ENCODE results near the gene GALNT16.
"Not testable (repeated sequence)": the region's sequence is repeated elsewhere in the genome, so short reads cannot be mapped to it uniquely, and the experiment has no call there.

Gene GALNT16

DNA sequence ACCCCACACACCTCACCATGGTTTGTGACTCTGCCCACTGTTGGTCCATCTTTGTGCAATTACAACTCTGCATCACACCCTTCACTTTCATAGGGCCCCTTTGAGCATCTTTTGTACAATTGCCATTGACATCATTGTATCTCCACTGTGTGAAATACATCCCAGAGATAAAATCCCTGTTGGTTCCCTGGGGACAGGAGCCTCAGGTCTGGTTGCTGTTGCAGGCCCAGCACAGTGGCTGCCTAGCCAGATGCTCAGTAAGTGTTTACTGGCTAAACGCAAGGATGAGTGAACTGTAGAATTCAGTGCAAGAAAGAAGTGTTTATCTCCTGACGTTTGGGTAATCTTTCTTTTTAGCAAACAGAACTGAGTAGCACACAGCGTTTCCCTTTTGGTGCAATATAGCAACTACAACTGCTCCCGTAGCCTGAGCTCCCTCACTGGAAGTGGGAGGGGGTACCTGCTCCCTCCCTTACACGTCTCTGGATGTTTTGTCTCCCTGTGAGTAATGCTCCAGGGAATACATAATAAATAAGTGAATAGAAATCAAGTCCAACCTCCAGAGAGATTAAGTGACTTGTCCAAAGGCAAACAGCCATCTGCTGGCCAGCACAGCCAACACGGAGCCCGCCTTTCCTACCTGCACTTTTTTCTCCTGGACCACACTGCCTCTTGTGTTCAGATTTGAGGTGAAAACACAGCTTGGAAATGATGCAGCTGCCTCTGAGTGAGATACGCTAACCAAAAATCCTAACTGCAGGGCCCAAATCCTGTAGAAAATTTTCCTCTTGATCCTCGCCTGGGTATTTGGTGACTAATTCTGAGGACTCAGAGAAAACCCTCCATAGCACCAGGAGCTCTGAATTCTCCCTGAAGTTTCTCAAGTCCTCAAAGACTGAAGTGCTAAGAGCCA, 27.4 kb downstream of the GALNT16 start:
- no peak for ATAC-seq

DNA sequence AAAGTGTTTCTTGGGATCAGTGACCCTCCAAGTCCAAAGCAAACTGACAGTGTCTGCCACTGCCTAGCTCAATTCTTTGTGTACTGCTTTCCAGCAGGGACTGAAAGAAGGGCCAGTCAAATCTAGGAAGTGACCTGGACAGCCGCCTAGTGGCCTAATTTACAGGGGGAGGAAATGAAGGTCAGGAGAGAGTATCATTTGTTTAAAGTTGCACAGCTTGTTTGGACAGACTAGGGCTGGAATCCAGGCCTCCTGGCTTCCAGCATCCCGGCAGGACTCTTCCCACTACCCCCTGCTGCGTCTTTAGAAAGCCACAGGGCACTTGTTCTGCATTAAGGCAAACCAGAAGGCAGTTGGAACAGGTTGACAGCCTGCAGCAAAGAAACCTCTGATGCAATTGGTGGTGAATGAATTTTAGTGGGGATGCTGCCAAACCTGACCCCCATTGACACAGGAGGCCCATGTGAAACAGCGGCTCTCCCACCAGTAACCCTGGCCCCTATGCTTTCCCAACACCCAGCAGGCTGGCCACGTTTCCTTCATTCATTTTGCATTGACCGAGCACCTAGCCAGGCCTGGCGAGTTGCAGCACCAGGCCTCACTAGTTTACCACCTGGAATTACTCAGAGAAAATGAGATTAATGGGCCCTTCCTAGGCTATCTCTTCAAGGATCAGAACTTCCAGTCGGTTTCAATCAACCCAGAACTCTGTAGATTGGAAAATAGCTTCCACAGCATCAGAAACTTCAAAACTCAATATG, 28.2 kb downstream of the GALNT16 start:
- ATAC-seq = no peak

DNA sequence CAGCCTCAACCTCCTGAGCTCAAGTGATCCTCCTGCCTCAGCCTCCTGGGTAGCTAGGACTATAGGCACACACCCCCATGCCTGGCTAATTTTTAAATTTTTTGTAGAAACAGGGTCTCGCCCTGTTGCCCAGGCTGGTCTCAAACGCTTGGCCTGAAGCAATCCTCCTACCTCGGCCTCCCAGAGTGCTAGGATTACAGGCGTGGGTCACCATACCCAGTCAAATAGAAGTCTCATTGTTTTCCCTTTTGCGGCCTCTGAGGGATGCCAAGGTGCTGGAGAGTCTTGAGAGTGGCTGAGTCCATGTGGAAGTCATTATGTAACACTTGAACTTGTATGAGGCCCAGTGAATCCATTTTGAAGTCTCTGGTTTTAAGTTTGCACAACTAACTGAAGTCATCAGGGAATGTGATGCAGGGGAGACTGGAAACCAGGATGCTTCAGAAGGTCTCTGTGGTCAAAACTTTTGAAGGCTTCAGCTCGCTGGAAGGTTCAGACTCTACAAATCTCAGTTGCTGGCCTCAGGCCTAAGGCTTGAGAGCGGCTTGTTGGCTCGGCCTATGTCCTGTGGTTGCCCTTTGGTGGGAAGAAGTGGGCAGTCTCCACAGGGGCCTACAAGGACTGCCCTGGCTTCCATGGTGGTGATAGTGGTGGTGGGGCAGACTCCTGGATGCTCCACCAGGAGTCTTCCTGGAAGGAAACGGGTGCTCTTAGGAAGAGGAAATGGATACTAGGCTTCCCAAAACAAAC, 29.2 kb downstream of the GALNT16 start:
- no peak for ATAC-seq

DNA sequence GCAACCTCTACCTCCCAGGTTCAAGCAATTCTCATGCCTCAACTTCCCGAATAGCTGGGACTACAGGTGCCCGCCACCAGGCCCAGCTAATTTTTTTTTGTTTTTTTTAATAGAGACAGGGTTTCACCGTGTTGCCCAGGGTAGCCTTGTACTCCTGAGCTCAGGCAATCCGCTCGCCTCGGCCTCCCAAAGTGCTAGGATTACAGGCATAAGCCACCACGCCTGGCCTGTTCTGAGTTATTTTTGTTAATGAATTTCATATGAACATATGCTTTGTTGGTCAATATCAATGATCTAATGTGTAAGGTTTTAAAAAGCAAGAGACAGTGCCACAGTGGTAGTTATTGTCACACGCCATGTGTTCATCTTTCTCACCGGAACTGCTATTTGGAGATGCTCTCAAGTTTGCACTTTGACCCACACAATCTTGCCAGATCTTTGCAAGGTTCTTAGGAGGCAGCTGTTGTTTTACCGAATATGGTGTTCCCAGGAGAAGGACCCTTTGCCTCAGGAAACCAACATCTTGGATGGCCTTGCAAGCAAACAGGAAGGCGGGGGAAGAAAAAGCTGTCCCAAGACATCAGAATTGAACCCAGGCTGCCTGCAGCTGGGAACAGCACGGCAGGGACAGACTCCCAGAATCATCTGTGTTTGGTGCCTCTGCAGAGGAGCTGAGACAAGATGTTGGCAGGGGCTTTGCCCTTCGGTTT, 30.0 kb downstream of the GALNT16 start:
- ATAC-seq = no peak

DNA sequence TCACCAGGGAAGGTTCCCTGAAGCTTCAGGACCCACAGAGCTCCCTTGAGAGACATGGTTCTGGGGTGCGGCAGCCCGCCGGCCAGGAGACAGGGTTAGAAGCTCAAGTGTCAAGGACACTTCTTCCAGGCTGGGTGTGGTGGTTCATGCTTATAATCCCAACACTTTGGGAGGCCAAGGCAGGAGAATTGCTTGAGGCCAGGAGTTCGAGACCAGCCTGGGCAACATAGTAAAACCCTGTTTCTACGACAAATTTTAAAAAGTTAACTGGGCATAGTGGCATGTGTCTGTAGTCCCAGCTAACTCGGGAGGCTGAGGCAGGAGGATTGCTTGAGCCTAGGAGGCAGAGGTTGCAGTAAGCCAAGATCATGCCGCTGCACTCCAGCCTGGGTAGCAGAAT, 30.9 kb downstream of the GALNT16 start:
- ATAC-seq = not testable (repeated sequence)

DNA sequence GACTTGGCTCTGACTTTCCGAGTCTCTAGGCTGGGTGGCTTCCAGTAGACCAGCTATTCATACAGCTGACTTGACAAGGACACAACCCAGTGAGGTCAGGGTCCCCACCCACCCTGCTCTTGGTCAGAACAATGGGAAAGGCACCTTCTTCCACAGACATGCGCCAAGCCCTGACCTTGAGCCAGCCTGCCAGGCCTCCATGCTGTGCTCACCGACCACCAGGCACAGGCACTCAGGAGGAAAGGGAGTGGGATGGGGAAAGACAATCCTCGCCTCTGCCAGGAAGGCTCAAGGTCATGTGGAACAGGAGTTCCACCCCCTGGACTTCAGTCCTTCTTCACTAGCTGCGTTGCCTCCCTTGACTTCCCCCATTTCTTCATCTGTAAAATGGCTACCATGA, 31.4 kb downstream of the GALNT16 start:
- ATAC-seq = no peak

DNA sequence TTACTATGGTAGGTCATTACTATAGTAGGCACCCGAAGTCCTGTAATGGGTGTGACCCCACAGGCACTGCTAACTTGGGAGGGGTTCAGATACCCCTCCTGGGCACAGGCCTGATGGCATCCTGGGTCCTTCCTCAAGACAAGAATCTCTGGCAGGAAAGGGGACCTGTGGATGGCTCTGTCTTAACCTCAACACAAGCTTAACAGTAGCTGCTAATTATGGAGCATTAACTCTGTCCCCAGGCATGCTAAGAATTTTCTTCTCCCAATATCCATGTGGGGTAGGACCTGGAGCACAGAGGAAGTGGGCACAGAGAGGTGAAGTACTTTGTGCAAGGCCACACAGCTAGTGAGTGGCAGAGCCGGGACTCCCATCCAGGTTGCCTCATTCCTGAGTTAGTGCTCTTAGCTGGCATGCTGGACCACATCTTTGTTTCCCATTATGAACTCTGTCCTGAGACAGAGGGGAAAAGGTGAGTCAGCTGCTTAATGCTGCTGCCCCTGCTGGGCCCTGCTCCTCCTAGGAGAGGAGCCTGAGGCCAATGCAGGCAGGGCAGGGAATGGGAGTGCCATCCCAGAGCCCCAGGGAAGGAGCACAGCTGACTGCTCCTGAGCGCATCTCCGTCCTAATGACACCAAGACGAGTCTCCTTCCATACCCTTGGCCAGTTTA, 32.1 kb downstream of the GALNT16 start:
- ATAC-seq = no peak

DNA sequence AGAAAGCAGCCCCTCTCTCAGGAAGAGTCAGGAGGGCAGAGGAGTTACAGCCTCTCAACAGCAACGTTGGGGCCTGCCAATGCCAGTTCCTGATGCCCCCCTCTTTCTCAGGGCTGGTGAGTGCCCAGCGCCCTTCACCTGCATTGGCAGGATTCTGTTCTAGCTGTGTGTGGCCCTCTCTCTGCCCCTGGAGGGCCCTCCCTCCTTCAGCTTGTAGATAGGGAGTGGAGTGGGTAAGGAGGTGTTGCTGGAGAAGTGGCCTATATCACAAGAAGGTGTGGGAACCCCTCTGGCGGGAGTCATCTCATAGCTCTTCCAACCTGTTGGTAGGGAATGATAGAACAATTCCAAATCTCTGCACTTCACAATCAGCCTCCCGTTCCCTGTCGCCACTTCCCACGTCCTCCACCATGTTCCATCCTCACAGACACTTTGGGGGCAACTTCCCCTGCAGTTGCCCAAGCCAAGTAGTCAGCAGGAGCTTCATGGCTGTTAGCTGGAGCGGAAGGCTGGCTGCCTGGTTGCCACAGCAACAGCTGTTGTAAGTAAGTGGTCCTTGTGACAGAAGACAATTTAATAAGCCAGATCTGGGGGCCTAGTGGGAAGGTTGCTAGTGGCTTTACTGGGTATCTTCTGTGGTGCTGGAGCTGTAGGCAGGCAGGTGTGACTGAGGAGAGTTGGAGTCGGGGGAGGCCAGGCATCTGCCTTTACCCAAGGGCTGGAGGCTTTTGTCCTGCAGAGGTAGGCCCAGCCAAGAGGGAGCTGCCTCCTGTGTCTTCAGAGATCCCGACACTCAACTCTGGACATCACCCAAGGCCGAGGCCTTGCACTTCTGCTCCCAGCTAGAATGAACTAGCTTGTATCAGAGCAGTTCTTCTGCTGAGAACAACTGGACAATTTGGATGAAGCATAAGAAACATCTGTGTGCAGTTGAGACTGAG, 38.4 kb downstream of the GALNT16 start:
- no peak for ATAC-seq

DNA sequence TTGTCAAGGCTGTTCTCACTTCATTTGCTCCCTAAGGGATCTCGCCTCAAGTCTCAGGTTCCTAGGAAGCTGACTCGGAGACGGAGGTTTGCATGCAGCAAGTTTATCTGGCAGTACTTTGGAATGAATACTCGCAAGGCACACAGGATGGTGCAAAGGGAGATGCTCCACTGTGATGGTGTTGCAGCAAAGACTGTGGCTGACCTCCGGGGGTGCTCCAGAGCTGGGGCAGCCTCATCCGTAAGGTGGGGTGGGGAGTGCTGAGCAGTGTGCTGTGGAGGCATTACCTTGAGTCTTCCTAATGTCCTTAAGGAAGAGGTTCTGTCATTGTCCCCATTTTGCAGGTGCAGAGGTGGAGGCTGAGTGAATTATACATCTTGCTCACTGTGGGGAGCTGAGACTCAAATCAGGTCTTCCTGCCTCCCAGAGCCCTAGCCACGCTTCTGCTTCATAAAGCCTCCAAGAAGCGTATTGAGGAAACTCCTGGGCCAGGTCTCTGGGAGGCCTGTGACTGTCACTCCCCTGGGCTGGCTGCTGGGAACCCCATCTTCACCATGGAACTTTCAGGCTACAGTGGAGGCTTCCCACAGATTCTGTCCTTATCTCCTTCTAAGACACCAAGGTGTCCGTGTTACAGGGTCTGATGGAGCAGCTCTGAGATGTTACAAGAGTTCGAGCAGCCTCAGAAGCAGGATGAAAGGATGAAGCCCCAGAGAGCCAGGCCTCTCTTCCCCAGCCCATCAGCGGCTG, 39.5 kb downstream of the GALNT16 start:
- no peak for ATAC-seq

DNA sequence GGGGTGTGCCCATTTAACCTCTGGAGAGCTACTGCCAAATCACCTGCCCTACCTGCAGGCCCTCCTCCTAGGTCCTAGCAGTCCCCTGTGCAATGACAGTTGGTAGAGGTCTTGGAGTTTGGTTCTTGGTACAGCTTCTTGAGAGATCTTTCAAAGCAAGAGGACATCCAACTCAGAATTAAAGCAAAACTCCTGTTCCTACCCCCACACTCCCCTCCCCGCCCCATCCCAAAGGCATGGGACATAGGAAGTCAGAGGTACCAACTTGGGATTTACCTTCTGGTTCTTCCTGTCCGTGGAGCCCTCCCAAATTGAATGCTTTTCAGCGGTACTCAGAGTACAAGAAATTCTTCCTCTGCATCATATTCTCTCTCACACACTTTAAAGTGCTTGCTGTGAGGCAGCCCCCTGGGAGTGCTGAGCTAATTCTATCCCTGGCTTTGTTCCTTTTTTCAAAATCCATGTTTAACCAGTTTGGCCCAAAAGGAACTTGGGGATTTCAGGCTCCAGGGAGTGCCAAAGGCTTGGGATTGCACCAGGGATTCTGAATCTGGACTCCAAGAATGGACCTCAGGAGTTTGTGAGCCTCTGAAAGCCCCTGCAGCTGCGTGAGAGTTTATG, 40.8 kb downstream of the GALNT16 start:
- no peak for ATAC-seq

DNA sequence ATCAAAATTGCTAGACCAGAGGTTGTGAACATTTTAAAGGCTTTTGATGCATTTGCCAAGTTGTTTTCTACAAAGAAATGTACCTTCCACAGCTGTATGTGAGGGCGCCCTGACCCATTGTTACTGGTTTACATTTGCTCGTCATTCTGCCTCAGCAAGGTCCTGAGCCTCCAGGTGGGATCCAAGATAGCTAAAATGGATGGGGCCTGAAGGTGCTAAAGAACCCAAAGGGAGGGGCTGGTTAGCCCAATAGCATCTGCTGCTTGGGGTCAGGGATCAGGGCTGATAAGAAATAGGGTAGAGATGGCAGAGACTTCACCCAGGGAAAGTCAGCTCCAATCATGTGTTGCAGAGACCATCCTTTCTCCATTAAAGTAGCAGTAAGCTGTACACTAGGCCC, 43.1 kb downstream of the GALNT16 start:
- ATAC-seq = no peak

DNA sequence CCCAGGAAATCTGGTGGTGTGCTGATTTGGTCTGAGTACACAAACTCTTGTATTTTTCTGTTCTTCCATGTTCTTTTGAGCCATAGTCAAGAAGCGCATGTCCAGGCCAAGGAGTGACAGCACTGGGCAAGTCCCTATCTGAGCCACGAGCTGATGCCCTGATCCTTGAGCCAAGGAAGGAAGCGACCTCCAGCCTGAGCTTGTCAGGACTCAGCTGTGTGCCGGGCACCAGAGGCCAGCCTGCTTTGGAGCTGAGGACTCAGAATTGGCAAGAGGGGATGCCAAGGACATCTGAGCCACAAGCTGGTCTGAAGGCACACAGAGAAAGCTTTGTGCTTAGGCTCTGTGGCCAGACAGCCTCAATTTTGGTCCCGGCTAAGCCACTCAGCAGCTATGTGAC, 52.6 kb downstream of the GALNT16 start:
- no peak for ATAC-seq

DNA sequence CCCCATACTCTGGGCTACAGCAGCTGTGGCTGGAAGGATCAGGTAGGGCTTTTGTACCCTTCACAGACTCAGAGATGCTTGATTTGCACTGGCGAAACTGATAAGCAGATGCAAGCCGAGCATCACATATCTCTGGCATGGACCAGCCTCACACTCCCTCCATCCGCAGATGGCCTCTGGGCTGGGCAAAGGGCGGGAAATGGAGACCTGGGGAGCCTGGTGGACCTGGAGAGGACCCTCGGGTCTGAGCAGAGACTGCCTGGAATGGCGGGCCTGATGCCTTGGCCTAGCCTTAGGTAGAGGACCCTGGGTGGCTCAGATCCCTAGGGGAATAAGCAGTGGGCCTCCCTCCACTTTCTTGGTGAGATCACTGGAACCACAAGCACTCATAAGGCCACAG, 53.2 kb downstream of the GALNT16 start:
- no peak for ATAC-seq

DNA sequence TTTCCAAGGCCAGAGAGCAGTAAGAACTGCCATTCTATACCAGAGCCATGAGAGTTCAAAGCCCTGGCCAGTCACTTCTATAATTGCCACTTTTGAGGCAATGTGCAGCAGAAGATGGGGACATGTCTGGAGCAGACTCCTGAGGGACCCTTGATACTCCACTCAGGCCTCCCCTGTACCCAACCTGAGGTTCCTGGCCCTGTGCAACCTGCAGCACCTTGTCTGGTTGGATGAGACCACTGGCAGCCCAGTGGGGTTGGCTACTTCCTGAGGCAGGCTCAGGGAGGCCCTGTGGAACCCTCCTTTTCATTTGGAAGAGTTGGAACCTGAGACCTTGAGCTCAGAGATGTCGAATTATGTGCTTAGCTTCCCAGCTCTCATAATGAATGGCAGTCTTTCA, 54.4 kb downstream of the GALNT16 start:
- ATAC-seq = no peak

DNA sequence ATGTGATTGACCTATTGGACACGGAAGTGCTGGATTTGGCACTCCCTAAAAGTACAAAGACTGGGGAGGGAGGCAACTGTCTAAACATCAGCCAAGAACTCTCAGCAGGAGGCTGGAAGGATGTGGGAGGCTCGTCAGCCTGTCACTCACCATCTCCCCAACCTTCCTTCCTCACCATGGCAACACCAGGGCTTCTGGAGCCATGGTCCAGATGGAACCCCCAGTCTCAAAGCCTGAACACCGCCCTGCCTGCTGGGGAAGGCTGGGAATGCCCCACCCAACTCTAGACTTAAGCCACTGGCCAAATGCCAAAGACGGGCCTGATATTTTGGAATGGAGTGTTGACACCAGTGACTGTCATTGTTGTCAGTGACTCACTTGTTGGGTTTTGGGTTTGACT, 55.3 kb downstream of the GALNT16 start:
- ATAC-seq = no peak

DNA sequence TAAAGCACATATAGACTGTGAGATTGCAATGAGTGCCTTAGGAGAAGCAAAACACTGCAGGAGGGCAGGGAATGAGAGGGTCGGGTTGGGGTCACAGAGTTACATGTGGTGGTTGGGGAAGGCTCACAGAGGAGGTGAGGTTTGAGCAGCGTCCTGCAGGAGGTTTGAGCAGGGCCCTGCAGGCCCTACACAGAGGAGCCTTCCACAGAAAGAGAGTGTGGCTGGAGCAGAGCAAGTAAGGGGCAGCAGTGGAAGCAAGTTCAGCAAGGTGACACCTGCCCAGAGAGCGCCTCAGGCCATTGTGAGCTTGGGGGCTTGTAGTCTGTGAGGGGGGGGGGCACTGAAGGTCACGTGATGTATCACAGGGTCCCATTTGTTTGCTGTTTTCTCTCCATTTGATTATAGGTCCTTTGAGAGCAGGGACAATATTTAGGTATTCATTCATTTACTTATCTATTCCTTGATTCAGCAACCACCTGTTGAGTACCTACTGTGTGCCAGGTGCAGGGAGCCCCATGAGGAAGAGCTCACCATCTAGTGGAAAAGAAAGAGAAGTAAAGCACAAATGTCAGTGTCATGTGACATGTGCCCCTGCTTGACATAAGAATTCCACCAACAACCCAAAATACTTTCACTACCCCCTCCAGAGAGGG, 56.6 kb downstream of the GALNT16 start:
- no peak for ATAC-seq

DNA sequence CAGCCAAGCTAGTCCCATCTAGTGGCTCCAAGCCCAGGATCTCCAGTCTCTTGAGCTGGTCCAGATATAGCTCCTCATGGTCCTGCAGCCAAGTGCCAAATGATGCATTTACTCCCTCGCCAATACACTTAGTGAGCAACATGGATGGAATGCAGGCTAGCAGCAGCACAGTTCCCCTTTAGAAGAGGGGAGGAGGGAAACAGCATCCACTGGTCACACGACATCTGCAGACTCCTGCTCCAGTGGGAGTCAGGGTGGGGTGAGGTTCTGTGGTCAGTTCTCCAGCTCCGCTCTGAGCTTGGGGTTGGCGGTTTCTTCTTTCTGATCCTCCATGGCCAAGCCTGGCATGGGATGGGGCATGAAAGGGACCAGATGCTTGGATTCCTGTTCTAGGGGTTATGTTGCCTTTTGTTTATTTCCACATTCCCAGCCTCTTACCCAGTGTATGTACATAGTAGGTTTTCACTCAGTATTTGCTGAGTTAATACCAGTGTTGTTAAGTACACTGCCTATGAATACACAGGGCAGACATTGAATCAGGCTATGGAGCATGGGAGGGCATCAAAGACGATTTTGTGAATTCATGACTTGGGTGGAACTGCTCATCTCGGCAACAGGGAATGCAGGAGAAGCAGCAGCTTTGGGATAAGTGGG, 57.3 kb downstream of the GALNT16 start:
- ATAC-seq = no peak

DNA sequence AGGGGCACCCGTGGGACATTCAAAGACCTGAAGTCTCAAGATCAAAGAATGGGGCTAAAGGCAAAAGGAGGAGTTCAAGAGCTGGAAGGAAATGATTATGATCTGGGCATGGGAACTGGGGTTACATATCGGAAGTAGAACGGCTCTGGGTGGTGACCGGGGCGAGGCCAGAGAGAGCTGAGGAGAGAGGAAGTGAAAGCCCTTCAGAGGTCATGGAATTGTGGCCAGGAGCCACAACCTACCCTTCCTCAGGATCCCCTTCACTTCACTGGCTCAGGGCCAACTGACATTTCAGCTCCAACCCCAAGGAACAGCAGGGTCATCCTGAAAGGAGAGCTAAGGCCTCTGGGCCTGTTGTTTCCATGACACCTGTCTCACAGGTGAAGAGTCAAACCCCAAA, 57.8 kb downstream of the GALNT16 start:
- ATAC-seq = no peak

DNA sequence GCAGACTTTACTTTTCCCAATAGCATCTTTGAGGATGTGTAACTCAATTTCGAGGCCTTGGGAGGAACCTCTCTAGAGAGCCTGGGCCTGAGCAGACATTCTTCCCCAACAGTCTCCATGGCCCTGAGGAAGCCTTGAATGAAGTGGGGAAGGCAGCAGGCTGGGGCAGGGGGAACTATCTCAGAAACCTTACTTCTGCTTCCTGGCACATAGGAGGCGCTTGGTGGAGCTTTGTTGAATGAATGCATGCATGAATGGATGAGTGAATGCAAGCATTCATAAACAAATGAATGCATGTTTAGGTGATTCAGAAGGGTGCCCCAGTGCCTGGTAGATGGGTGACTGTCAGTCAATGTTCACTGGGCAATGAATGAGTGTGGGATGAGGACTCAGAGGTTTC, 58.3 kb downstream of the GALNT16 start:
- ATAC-seq = no peak

All from activated CD4-positive, CD25-positive, alpha-beta regulatory T cell treated with anti-CD3 and anti-CD28 coated beads, Interleukin-2, amount 50 U/mL, for 24 hours (primary cell).